GM12892 (cell line): ENCODE results near the gene DPH3.

Source experiments
- POLR2A ChIP-seq: IDR thresholded peaks from 2 replicates; pipeline ENCODE4 v1.6.1; 2011; ENCODE audit warnings: low read depth, low read length, control low read depth
- TAF1 ChIP-seq: IDR thresholded peaks from 2 replicates; pipeline ENCODE4 v1.6.1; 2011; ENCODE audit warnings: low read depth, mild to moderate bottlenecking, control low read depth, low read length, borderline replicate concordance

DNA sequence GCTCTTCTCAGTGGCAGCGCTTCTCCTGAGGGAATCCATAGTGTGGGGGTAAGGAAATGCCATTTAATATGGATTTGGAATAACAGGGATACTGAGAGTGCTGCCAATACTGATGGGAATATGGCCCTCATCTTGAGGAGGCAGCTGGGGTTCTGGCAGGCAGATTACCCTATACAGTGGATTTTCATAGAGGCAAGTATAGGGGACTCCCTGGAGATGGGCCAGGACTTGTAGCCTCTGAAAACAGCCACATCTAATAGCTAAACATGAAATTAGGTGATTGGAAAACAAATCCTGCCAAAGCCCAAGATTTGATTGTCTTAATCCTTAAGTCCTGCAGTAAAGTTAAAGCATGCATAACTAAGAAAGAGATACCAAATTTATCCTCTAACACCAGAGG is 30.9 kb downstream of the DPH3 start:
- TF ChIP-seq TAF1 = no peak
- no peak for TF ChIP-seq POLR2A
